HG03135 (cell line): ENCODE measurements around the gene SKAP1.
"Not testable (repeated sequence)": the region's sequence is repeated elsewhere in the genome, so short reads cannot be mapped to it uniquely, and the experiment has no call there.

ENCODE experiments used
- ATAC-seq: cut with Tn5 transposase; IDR thresholded peaks from one replicate; pipeline ENCODE4 v1.9.1; 2021; ENCODE audit warnings: mild to moderate bottlenecking, moderate library complexity; ENCODE audit not compliant: unreplicated experiment

SKAP1 gene

GRCh38 chr17:48449335-48449734, 19.3 kb upstream of the SKAP1 start:
- ATAC-seq: not testable (repeated sequence)

GRCh38 chr17:48445248-48445620, 15.2 kb upstream of the SKAP1 start:
- ATAC-seq: no peak

GRCh38 chr17:48444516-48445247, 14.7 kb upstream of the SKAP1 start:
- no peak for ATAC-seq

GRCh38 chr17:48443712-48444111, 13.7 kb upstream of the SKAP1 start:
- no peak for ATAC-seq

GRCh38 chr17:48442819-48443218, 12.8 kb upstream of the SKAP1 start:
- no peak for ATAC-seq

- no peak for ATAC-seq
Measured at GRCh38 chr17:48441862-48442261, 11.8 kb upstream of the SKAP1 start.

GRCh38 chr17:48441231-48441711, 11.3 kb upstream of the SKAP1 start:
- ATAC-seq: peak; percentile 61

GRCh38 chr17:48440669-48441068, 10.7 kb upstream of the SKAP1 start:
- no peak for ATAC-seq

GRCh38 chr17:48439875-48440505, 10.0 kb upstream of the SKAP1 start:
- no peak for ATAC-seq

- no peak for ATAC-seq
Measured at GRCh38 chr17:48439110-48439850, 9.3 kb upstream of the SKAP1 start.

GRCh38 chr17:48438516-48439061, 8.6 kb upstream of the SKAP1 start:
- no peak for ATAC-seq

- ATAC-seq: no peak
Measured at GRCh38 chr17:48433896-48434295, 3.9 kb upstream of the SKAP1 start.

- no peak for ATAC-seq
Measured at GRCh38 chr17:48432820-48433775, 3.1 kb upstream of the SKAP1 start.

GRCh38 chr17:48429156-48429555, 858 bp downstream of the SKAP1 start:
- no peak for ATAC-seq

GRCh38 chr17:48427598-48427997, 2.4 kb downstream of the SKAP1 start:
- ATAC-seq: peak; percentile 50

GRCh38 chr17:48426761-48427500, 3.1 kb downstream of the SKAP1 start:
- ATAC-seq: no peak

GRCh38 chr17:48426019-48426665, 3.9 kb downstream of the SKAP1 start:
- no peak for ATAC-seq

GRCh38 chr17:48422060-48422459, 8.0 kb downstream of the SKAP1 start:
- ATAC-seq: not testable (repeated sequence)

GRCh38 chr17:48420823-48421222, 9.2 kb downstream of the SKAP1 start:
- no peak for ATAC-seq
